NCI-H2227 (cell line): ENCODE measurements around the gene GPBAR1.
"Not testable (repeated sequence)": the region's sequence is repeated elsewhere in the genome, so short reads cannot be mapped to it uniquely, and the experiment has no call there.

Experiments
- DNase-seq: peaks from one replicate; lab custom pipeline; 2025; ENCODE audit not compliant: unreplicated experiment; lab: John Stamatoyannopoulos, UW

GPBAR1 gene

DNA sequence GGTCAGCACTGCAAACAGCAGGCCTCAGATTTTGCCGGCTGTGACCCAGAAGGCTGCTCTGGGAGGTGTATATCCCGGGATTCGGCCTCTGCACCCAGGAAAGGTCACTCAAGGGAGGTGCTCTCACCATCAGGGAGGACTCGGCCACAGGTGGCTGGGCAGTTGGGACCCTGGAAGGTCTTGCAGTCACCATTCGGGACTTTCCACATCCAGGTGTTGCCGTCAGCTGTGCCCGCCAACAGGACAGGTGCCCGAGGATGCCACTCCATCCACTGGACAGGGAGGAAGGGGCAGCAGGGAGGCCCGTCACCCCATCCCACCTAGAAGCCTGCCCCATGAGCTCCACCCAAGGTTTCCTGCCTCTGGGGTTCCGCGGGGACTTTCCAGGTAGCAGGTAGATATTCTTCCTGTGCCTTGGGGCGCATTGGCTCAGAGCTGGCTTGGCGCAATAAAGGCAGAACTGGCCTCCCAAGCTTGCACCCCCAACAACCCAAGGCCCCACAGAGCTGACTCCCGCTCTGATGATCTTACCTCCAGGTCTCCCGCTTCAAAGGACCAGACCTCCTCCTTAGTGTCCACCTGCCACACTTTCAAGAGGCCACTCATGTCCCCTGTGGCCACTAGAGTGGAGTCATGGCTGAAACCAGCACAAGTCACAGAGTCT lies 5.6 kb downstream of the GPBAR1 start:
- no peak for DNase-seq

DNA sequence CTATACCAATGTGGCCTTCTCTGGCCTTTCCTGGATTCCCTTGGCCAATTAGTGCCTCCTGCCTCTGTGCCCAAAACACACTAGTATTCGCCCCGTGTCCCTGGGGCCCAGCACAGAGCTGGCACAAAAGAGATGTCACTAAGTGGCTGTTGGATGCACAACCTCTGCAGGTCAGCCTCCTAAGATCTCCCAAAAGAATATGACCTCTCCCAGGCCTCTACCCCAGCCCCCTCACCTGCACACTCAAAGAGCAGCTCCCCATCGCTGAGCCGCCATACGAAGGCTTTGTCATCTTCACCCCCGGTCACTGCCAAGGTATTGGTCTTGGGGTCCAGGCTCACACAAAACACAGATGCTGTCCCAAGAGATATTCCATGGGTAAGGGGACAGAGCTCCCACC lies 6.4 kb downstream of the GPBAR1 start:
- no peak for DNase-seq

DNA sequence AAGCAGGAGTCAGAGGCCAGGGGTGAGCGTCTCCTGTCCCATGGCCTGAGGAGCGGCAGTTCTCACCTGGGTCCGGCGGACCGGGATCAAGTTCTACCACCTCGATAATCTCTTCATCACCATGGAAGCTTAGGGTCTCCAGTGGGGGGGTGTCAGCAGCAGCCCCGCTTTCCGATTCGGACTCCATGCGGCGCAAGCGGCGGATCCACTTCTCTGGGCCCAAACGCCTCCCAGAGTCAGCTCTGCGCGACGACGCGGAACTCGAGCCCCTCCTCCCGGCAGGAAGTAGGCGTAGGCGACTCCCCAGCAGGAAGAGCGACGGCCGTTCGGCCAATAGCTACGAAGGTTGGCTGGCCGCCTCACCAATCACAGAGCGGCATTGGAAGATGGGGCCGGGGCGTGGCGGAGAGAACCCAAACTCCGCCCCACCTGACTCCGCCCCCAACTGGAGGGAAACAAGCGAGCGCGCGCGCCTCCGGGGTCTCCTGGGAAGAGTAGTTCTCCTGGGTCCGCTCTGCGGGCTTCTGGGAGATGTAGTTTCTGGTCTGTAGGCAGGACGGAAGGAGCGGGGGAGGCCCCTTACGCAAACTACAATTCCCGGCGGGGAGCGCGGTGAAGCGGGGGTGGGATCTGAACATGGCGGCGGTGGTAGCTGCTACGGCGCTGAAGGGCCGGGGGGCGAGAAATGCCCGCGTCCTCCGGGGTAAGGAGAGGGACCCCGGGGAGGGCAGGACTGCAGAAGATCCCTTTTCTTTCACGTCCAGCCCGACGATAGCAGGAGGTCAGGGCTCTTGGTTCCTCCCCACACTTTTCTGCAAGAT lies 9.3 kb downstream of the GPBAR1 start, which contains the start of the genes AAMP and PNKD:
Gene AAMP (minus strand): TSS at position 238 of the 821 bp plus-strand sequence. CDS start 51 bp downstream, at position 187.
Gene PNKD (plus strand): TSS at position 620 of the 821 bp plus-strand sequence. CDS start 17 bp downstream, at position 637.
- DNase-seq: peak; percentile 100

DNA sequence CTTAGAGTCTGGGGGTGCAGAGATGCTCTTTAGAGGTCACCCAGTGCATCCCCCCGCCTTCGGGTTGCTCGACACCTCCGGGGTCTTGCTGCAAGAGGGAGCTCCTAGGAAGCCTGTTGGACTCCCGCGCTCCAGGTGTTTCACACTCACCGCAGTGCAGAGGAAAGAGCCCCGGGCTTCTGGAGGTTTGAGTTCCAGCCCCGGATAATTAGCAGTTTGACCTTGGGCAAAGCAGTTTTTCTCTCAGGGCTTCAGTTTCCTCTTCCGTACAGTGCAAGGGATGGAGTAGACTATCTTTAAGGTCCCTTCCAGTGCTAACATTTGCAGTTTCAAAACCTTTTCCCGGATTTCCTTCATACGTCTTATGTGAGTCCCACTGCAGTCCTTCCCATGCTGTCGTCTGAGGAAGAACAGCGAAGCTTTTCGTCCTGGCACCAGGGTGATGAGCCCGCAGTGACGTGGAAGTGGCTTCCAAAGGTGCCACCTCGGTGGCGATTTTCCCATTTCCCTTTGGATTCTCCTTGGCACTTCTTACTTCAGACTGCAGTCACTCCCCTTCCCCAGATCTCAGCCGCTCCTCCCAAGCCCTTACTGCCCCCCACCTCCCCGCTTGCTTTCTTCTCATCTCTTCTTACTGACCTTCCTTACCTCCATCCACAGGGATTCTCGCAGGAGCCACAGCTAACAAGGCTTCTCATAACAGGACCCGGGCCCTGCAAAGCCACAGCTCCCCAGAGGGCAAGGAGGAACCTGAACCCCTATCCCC lies 10.1 kb downstream of the GPBAR1 start:
- DNase-seq: peak; percentile 36

DNA sequence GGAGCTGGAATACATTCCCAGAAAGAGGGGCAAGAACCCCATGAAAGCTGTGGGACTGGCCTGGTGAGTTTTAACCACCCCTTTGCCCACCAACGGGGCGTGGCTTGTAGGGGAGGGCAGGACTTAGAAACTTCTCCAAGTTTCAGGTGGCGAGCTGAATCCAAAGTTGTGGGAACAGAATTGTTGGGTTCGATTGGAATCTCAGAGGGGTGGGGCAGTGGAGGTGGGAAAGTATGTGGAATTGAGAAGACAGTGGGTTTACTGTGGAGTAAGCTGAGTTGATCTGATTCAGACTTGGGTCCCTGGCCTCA lies 10.6 kb downstream of the GPBAR1 start:
- no peak for DNase-seq

DNA sequence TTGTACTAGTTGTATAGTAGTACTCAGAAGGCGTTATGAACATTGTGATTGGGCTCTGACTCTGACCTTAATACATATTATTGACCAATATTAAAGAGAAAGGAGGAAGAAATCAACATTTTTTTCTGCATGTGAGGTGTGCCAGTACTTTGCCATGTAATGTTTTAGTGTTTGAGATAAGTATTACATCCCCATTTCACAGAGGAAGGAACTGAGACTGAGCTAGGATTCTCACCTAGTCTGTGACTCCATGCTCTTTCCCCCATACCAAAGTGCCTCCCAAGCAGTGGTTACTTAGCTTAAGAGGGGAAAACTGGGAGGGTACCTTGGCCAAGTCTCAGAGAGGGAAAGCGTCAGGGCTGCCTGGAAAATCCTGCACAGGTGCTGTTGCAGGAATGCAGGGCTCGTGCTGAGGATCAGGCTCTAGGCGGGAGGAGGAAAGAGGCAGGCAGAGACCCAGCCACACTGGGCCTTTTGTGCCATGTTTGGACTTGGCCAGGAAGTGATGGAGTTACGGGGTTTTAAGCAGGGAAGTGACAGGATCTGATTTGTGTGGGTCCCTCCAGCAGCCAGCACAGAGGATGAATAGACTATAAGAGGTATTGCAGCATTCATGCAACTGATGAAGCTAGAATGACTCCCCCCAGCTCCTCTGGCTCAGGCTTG lies 11.2 kb downstream of the GPBAR1 start:
- DNase-seq: no peak

DNA sequence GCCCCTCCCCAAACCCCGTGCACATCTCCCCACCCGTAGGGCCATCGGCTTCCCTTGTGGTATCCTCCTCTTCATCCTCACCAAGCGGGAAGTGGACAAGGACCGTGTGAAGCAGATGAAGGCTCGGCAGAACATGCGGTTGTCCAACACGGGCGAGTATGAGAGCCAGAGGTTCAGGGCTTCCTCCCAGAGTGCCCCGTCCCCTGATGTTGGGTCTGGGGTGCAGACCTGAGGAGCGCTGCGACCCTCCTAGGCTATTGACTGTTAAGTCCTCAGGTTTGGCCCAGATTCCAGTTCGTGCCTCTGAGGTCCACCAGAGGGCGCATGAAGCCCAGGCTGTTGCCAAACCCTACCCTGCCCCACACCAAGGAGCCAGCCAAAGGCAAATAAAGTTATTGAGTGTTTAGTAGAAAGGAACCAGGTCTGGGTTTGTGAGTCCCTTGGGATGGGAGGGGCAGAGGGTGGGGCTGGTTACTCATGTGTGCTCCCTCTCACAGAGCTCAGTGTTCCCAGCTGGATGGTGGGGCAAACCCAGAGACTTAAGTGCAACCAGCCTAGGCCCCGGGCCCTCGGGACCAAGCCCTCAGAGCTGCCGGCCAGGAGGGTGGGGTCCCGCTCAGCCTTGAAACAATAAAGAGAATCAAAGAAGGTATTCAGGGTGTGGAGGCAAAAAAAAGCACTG lies 11.9 kb downstream of the GPBAR1 start:
- peak; percentile 85 for DNase-seq

DNA sequence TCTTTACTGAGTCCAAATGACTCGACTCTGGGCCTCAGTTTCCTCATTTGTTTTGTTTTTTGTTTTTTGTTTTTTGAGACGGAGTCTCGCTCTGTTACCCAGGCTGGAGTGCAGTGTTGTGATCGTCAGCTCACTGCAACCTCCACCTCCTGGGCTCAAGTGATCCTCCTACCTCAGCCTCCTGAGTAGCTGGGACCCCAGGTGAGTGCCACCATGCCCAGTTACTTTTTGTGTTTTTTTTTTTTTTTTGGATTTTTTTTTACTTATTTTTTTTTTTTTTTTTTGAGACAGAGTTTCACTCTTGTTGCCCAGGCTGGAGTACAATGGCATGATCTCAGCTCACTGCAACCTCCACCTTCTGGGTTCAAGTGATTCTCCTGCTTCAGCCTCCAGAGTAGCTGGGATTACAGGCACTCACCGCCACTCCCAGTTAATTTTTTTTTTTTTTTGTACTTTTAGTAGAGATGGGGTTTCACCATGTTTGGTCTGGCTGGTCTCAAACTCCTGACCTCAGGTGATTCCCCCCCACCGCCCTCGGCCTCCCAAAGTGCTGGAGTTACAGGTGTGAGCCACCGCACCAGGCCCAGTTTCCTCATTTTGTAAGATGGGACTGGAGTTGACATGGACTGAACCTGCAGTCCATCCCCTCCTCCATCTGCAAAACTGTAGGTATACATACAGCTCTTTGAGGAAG lies 12.5 kb downstream of the GPBAR1 start:
- not testable (repeated sequence) for DNase-seq

DNA sequence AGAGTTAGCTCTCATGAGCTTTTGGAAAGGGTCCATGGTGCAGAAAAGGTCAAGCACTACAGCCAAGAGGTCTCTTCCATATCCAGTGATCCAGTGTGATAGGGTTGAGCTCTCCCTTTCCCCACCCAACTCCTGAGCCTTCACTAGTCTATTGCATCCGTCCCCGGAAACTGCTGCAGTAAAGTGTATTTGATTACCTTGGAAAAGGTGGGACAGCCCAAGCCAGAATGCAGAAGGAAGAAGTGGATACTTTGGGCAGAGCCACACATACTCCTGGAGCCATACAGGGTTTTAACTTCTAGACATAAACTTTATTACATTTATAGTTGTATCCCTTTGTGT lies 13.1 kb downstream of the GPBAR1 start:
- no peak for DNase-seq

DNA sequence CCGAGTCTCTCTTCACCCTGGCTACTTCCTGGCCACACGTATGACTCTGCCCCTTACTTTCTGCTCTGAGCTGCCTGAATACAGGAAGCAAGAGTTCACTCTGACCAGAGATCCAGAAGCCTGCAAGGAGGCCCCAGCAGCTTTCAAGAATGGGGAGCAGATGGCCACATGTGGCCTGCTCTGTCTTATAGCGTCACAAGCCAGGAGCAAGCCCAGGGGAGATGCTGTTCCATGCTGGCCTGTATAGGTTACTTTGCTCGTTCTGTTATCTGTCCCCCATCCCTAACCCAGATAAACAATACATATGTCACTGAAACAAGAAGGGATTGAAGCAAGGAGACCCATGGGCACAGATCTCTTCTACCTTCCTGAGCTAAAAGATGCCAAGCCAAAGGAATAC lies 13.8 kb downstream of the GPBAR1 start:
- DNase-seq: no peak

DNA sequence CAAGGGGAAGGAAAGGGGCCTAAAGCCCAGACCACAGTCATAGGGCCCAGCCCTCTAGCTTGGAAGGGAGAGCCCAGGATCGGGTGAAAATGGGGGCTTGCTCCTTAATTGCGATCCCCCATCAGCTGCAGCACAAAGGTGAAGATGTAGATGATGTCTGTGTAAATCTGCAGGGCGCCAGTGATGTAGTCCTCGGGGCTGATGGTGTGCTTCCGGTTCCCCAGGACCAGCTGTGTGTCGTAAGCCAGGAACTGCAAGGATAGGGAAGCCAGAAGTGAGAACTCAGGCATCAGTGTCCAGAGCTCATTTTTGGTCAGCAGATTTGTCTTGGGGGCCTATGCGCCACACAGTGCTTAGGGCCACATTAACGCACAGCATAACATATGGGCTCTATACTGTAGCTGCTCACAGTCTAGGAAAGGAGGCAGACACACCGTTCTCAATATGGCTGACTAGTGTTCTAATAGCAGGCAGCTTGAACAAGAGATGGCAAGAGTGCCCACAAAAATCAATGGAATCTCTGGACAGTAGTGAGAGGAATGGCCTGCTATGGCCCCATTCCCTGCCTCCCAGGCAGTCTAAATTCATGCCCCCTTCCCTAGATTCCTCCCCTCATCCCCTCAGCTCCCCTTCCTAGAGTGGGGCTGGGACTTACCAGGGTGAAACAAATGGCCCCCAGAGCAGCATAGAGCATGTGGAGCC lies 14.7 kb downstream of the GPBAR1 start:
- DNase-seq: no peak

DNA sequence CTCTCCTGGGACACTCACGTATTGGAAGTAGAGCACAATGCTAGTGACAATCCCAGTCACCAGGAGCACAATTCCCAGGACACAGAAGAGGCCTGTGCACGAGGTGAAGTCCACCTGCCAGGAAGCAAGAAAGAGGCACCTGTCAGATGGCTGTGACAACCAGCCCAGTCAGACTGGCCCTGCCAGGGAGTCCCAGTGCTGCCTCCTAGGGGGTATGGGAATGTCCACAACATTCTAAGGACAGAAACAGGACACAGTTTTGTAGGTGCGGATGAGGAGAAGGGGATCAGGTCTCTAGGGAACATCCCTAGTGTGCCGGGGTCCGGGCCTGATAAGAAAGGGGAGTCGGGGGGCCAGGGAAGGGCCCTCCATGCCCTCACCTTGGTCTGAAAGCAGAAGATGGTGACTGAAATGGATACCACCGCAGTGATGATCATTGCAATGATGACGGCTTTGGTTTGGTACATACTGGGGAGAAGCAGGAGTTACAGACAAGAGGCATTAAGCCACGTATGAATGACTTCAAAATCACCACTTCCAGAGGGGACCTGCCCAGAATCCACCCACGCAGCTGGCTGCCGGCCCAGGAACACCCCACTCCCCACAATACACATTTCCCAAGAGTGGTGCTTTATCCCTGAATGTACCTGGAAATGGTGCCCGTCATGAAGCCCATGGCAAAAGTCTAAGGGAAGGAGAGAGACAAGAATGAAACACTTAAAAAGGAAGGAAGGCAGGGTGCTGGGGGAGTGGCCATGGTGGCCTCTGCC lies 16.4 kb downstream of the GPBAR1 start:
- DNase-seq: no peak

DNA sequence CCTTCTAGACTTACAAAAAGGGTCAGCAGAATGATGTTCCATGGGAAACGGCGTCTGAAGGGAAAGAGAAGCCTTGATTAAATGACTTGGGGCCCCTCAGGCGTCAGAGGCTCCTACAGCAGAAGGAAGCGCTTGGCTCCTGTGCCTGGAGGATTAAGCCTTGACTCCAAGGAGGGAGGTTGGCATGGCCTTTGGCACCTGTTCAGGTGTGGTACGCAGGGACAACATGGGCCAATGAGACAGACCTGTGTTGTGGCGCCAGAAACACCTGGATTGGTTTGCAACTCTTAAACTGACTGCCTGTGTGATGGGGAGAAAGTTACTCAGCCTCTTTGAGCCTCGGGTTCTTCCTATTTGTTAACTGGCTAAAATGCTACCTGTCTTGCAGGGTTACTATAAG lies 17.1 kb downstream of the GPBAR1 start:
- DNase-seq: no peak

DNA sequence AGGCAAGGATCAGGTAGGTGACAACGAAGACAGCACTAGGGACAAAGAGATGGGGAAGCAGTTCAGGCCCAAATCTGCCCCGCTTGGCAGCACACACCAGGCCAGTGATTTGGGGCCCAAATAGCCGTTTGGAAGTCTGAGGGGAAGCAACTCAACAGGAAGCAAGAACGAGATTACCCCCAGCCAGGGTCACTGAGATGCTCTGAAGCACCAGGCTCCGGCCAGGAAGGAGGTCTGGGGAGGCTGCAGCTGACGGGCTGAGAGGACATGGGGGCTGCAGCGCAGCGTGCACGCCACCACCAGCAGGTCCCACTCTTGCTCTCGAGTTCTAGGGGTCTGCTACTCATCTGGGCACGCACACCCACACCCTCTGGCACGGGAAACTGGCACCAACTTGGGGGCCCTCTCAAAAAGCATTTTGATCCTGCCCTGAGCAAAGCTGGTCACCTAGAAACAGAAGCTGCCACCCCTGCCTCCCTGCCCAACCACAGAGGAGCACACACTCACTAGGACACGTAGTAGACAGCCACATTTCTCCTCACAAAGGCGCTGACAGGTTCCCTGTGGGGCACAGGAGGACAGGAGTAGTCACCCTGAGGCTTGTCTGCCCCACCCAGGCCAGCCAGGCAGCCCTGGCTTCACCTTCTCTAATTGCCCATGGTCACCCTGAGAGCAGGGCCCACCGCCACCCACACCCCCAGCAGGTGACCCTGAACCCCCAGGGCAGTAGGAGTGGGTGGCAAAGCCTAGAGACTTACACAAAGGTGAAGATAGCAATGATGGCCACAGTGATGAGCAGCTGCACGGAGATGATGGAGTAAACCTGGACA lies 17.9 kb downstream of the GPBAR1 start:
- no peak for DNase-seq

DNA sequence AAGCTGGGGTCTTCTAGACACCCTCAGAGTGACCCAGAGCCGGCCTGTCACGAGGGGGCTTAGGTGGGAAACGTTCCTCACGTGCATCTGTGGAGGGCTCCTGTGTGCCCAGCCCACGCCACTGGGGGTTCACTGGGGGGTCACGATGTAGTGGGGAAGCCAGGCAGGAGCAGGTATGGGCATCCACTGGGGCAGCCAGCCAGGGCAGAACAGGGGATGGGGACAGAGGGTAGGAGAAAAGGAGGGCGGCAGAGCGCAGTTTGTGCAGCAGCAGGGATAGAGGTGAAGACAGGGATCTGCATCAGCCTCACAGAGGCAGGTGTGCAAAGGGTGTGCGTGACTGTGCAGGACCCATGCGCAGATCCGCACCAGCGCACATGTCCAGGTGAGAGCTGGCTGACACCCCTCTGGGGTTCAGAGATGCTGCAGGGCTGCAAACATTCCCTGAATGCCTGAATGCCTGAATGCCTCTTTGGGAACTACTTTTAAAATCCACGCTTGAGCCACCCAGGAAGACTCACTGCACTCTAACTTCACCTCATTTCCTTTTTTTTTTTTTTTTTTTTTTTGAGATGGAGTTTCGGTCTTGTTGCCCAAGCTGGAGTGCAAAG lies 19.6 kb downstream of the GPBAR1 start:
- no peak for DNase-seq

DNA sequence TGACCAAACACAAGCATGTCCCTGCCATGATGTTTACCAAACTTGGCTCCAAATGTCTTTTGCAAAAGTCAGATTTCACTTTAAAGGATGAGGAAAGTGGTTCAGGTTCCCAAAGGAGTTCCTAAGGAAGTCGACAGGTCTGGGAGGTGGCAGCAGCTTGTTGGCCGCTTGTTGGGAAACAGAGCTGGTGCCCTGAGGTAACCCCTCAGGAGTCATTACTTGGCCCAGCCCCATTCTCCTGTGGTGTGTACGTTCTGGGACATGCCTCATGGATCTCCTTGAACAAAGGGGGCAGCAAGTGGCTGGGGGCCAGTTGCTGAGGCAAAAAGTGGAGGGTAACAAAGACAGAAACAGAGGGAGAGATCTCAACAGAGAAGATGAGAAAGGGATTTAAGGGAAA lies 20.6 kb downstream of the GPBAR1 start:
- DNase-seq: no peak

DNA sequence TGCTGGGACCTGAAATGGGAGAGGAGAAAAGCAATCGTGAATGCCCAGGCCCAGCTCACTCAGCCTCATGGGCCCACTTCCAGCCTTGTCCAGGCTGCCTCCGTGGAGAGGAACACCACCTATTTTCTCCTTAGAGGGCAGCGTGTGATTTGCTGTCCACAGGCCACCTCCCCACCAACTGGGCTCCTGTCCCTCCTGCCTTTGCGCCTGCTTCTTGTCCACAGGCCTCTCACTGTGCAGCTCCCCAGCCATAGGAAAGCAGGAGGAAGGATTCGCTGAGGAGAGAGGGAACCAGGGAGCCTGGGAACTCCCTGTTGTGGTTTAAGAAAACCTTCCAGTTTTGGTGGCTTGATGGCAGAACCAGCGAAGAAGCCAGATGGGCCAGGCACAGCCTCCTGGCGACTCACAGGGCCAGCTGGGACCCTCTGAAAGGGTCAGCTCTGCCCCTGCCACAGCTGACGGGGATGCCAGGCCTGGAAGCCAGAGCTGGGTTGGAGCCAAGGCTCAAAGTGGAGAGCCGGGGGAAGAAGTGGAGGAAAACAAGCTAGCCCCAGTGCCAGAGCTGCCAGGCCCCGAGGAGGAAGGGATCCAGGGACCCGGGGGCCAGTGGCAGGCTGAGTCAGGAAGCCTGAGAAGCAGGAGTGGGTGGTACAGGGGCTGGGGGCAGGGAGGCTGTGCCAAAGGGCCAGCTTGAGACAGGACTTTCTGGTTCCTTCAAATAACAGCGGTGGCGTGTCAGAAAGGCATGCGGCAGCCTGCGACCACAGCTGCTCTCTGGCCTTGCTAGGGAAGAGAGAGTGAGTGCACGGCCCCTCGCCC lies 21.6 kb downstream of the GPBAR1 start:
- DNase-seq: no peak
